C4-2B (cell line): ENCODE data around the gene SLC4A4.

Experiments used
- H3K27ac ChIP-seq: fragments of 450-650 bp; 2 replicates; pipeline ENCODE4 v1.5.1; 2017
- ZFX ChIP-seq: fragments of 450-650 bp; IDR thresholded peaks from 2 replicates; pipeline ENCODE4 v1.6.1; 2017
- TF ChIP-seq, protein P1 (sequence below): fragments of 450-650 bp; conservative IDR thresholded peaks from 2 replicates; pipeline ENCODE4 v1.5.1; 2017; ENCODE audit warnings: mild to moderate bottlenecking

SLC4A4 gene

DNA sequence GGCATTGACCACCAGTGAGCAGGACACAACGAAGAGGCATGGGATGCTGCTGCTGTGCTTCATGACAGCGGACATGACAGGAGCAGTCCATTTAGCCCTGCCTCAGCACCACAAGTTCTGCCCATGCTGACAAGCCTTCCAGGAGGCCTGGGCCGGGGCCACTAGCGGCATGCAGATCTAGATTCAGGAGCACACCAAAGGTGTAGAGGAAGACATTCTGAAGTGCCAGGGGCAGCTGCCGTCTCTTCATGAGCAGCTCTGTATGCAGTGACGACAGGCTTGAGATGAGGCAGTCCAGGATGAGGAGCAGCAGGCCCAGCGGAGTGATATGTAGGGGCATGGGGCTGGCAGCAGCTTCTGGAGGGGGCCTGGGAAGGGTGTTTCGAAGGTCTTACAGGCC lies 38.5 kb upstream of the SLC4A4 start:
- no peak for TF ChIP-seq ZFX
- TF ChIP-seq, protein P1, sequence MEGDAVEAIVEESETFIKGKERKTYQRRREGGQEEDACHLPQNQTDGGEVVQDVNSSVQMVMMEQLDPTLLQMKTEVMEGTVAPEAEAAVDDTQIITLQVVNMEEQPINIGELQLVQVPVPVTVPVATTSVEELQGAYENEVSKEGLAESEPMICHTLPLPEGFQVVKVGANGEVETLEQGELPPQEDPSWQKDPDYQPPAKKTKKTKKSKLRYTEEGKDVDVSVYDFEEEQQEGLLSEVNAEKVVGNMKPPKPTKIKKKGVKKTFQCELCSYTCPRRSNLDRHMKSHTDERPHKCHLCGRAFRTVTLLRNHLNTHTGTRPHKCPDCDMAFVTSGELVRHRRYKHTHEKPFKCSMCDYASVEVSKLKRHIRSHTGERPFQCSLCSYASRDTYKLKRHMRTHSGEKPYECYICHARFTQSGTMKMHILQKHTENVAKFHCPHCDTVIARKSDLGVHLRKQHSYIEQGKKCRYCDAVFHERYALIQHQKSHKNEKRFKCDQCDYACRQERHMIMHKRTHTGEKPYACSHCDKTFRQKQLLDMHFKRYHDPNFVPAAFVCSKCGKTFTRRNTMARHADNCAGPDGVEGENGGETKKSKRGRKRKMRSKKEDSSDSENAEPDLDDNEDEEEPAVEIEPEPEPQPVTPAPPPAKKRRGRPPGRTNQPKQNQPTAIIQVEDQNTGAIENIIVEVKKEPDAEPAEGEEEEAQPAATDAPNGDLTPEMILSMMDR: no peak

DNA sequence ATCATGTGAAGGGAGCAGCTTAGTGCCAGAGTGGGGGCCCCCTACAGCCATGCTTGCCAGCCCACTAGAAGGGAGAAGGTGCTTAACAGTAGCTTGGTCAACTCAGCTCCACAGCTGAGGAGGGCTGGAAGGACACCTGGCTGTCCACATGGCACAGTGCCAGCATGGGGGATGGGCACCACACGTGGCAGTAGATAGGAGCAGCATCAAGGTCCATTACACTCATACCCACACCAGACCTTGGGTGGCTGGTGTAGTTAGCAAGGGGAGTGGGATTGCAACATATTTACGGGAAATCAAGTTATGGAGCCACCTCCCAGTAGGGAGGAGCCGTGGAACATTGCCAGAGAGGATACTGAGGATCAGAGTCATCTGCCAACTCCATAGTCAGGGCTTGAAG lies 37.9 kb upstream of the SLC4A4 start:
- TF ChIP-seq, protein P1: no peak
- TF ChIP-seq ZFX: no peak
- no peak overlapping the region; the same call in 1 of the 2 replicates for H3K27ac ChIP-seq

More for the DNA sequence above, 38.5 kb upstream of the SLC4A4 start:
- no peak overlapping the region for H3K27ac ChIP-seq

DNA sequence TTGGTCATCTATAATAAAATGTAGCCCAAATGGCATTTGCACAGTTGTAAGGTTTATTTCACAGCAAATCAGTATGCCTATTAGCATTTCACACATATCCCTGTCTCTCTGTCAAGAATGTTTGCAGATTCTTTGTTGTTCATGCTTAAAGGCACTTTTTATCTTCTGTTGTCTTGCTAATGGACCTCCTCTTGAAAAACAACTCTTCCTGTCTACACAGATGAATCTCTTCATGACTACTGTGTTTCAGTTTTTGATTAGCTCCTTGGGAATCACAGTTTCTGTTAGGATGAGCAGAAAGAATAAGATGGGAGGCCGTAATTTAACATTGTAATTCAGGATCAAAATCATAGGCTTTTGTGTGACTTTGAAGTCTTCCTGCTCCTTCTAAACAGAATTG lies 35.5 kb upstream of the SLC4A4 start:
- H3K27ac ChIP-seq: no peak overlapping the region
- TF ChIP-seq ZFX: no peak
- TF ChIP-seq, protein P1: no peak

DNA sequence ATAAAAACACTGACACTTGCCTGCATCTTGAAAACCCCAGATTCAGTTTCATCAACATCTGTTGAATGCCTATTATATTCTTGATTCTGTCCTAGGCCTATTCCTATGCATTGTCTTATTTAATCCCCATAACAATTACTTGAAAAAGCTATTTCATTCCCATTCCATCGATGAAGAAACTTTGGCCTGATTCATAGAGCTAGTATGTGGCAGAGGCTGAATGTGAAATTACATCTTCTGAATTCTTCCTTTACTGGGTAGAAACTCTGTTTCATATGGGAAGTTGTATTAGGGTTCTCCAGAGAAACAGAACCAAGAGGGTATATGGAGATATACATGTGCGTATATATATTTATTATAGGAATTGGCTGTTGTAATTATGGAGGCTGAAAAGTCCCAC lies 35.0 kb upstream of the SLC4A4 start:
- TF ChIP-seq, protein P1: no peak
- no peak for TF ChIP-seq ZFX
- no peak overlapping the region for H3K27ac ChIP-seq

DNA sequence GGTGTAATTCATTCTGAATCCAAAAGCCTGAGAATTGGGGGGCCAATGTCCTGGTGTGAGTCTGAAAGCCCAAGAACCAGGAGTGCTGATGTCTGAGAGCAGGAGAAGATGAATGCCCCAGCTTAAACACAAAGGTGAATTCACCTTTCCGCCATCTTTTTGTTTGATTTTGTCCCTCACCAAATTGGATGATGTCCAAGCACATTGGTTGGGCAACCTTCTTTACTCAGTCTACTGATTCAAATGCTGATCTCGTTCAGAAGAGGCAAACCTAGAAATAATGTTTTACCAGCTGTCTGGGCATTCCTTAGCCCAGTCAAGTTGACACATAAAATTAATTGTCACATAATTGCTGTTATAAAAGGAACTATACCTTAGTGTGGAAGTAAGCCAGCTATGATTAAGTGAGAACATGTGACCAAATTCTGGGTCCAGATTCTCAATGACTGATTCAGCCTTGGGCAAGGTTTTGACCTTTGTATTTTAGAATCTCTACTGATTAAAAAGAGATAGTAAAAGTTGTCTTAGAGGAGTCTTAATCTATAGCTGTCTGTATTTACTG lies 34.5 kb upstream of the SLC4A4 start:
- TF ChIP-seq, protein P1: no peak
- TF ChIP-seq ZFX: no peak
- no peak overlapping the region for H3K27ac ChIP-seq

DNA sequence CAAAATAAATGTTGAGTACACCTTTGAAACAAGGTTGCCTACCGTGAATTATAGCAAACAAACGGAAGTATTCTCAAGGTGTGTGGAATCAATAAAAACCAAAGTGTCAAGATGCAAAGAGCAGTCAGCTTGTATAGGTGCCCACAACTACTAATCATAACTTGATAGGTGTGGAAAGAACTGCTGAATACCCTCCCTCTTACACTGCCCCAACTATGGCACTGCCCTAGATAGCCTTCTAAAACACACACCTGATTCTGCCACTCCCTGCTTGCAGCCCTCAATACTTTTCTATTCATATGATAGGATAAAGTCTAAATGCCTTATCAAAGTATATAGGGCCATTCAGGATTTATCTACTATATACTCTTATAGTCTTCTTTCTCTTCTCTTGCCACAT lies 31.1 kb upstream of the SLC4A4 start:
- no peak overlapping the region for H3K27ac ChIP-seq
- TF ChIP-seq ZFX: no peak
- TF ChIP-seq, protein P1: no peak

DNA sequence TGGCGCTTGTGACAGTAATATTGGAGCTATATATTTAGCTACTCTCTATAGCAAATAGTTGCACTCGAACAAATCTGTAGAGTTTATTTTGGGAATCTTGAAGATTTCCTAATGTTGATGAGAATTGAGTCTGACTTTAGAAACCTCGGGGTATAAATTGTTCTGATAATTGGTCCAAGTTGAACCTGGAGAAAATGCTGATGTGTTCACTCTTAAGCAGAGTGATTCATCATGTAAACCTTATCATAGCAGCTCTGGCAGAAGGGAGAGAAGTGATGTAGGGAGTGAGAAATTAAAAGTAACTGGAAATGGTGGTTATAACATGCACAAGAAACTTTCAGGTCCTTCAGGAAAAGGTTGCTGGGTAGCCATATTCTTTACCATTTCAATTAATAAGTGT lies 16.4 kb upstream of the SLC4A4 start:
- H3K27ac ChIP-seq: no peak overlapping the region
- TF ChIP-seq ZFX: no peak
- TF ChIP-seq, protein P1: no peak
